SK-MEL-5 (cell line): ENCODE results near the gene LITAFD. TPM values are rescaled to one million over a fixed set of nuclear protein-coding genes. Genes with fewer than 3 reads are reported as not detected.

Experiments used
- DNase-seq: peaks from one replicate; pipeline ENCODE4 v3.0.0-alpha.2; 2016; ENCODE audit warnings: low read depth, low spot score
- in situ Hi-C: cut with HindIII; loops from 2 replicates; pipeline ENCODE4 v1.10.0; 2016; ENCODE audit warnings: low sequenced_read_pairs, high pct_unique_total_duplicates, low pct_unique_long_range_greater_than_20kb
- total RNA-seq: library from RNA; depleted of rRNA; stranded (reverse); fragments of >200 nt; shearing (Covaris generic); gene quantifications from 2 replicates; pipeline ENCODE4 v1.2.3, GENCODE V29; 2014

LITAFD gene
- total RNA-seq, 1 experiment from 2014 or later, result not detected

GRCh38 chr16:8853611-8854010 is 28.5 kb upstream of the LITAFD start:
- in situ Hi-C loops, result no loop called here
- no peak for DNase-seq

GRCh38 chr16:8854298-8854948 is 27.7 kb upstream of the LITAFD start:
- in situ Hi-C loops, result no loop called here
- DNase-seq, result no peak

GRCh38 chr16:8855051-8855786 is 26.9 kb upstream of the LITAFD start:
- in situ Hi-C loops, result no loop called here
- no peak for DNase-seq

- DNase-seq, result no peak
- in situ Hi-C loops, result no loop called here
Measured at GRCh38 chr16:8855972-8856371, 26.2 kb upstream of the LITAFD start.

- DNase-seq, result no peak
- in situ Hi-C loops, result no loop called here
Measured at GRCh38 chr16:8858994-8859912, 22.9 kb upstream of the LITAFD start.

- in situ Hi-C loops, result no loop called here
- DNase-seq, result no peak
Measured at GRCh38 chr16:8859913-8860881, 22.0 kb upstream of the LITAFD start.

- in situ Hi-C loops, result no loop called here
- DNase-seq, result no peak
Measured at GRCh38 chr16:8861563-8862308, 20.4 kb upstream of the LITAFD start.

- in situ Hi-C loops, result no loop called here
- no peak for DNase-seq
Measured at GRCh38 chr16:8862309-8863130, 19.6 kb upstream of the LITAFD start.

GRCh38 chr16:8863594-8864424 is 18.3 kb upstream of the LITAFD start:
- DNase-seq, result no peak
- in situ Hi-C loops, result no loop called here

- in situ Hi-C loops, result no loop called here
- DNase-seq, result no peak
Measured at GRCh38 chr16:8864480-8865110, 17.6 kb upstream of the LITAFD start.

GRCh38 chr16:8865145-8865882 is 16.8 kb upstream of the LITAFD start:
- no peak for DNase-seq
- in situ Hi-C loops, result no loop called here

- no peak for DNase-seq
- in situ Hi-C loops, result no loop called here
Measured at GRCh38 chr16:8866118-8866883, 15.8 kb upstream of the LITAFD start.

GRCh38 chr16:8866884-8867215 is 15.3 kb upstream of the LITAFD start:
- DNase-seq, result no peak
- in situ Hi-C loops, result no loop called here
